Activated T-cell treated with anti-CD3 and anti-CD28 coated beads for 48 hours (primary cell): Measurements from ENCODE around the gene TMEM101.
"Not testable (repeated sequence)": the region's sequence is repeated elsewhere in the genome, so short reads cannot be mapped to it uniquely, and the experiment has no call there.

Experiments used
- DNase-seq: peaks from one replicate; pipeline ENCODE4 v3.0.0-alpha.2; 2020; ENCODE audit warnings: low read depth

TMEM101 gene

GRCh38 chr17:44014437-44015172, at the start of gene TMEM101:
Gene TMEM101 (minus strand): TSS chr17:44014963. CDS start chr17:44014952, 11 bp downstream.
- DNase-seq, result peak; percentile 82

DNA sequence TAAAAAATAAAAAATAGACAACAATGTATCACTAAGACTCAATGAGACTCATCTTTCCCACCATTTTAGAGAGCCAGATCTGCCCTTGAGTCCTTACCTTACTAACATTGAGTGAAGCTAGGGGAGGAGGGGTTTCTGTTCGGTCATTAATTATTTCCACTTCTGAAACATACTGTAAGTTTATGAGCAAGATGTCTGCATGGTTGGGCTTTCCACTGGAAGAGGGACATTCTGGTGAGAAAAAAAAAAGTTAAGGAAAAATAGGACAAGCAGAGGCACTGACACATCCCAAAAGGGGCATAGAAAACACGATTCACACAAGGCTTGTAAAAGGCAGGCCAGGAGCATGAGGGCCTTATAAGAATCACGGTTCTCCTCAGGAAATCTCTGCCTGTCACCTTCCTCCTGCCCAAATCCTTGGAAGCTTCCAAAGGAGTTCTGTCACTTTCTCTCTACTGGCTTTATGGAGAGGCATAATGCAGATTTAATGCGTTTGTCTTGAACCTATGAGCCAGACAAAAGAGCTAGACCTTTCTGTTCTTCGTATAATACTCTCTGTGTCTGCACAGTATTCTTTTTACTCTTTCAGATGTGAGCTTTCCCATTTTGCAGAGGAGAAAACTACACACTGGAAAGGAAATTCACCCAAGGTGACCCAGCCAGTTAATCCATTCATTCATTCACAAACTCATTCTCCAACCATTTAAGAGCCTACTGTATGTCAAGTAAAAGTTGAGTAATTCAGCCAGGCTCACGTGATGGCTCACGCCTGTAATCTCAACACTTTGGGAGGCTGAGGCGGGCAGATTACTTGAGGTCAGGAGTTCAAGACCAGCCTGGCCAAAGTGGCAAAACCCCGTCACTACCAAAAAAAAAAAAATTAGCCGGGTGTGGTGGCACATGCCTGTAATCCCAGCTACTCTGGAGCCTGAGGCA, 49.2 kb upstream of the TMEM101 start:
- no peak for DNase-seq

DNA sequence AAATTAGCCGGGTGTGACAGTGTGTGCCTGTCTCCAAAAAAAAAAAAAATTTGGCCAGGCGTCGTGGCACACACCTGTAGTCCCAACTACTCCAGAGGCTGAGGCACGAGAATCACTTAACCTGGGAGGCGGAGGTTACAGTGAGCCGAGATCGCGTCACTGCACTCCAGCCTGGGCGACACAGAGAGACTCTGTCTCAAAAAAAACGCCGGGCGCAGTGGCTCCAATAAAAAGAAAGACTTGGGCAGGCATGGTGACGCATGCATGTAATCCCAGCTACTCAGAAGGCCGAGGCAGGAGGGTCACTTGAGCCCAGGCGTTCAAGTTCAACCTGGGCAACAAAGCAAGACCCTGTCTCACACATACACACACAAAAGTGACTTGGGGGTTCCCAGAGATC, 48.1 kb upstream of the TMEM101 start:
- DNase-seq, result no peak

DNA sequence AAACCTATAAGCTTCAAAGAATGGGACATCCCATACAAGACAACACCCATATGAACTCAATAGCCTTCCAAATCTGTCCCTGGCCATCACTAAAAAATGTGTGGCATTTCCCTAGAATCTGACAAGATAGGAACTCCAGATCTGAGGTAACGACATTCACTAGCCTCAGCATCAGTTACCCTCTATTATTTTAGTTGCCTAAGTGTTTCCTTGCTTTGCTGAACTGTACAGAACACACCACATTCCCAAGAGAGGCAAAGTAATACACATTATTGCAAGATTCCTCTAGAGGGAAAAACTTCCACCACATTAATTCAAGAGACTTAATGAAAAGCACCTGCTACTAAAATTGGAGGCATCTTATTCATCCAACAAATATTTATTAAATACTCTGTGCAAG, 46.7 kb upstream of the TMEM101 start:
- no peak for DNase-seq

- no peak for DNase-seq
These were observed 44.5 kb upstream of the TMEM101 start for GRCh38 chr17:44059101-44059892.

DNA sequence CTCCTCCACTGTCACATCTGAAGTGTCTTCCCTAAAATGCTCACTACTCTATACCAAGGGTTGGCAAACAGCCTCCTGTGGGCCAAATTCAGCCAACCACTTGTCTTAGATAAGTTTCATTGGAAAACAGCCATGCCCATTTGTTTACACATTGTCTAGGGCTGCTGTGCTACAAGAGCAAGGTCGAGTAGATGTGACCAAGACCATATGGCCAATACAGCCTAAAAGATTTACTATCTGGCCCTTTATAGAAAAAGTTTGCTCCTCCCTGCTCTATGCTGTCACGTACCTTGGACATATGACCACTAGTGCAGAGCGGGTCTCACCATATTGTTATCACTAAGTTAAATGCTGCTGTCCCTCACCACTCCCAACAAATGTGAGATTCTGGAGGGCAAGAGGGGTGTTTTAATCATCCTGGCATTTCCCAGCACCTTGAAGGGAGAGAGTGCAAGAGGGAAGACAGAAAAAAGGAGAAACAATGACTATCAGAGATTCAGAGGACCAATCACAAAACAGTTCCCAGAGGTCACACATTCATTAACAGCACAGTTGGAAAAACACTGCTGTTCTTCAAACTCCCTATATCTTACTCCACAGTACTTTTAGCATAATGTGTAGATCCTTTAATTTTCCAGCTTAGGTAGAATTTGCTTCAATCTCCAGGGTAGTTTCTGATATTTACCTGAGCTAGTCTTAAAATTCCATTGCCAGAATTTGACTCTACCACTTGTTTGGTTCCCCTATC, 38.5 kb upstream of the TMEM101 start:
- DNase-seq, result no peak

DNA sequence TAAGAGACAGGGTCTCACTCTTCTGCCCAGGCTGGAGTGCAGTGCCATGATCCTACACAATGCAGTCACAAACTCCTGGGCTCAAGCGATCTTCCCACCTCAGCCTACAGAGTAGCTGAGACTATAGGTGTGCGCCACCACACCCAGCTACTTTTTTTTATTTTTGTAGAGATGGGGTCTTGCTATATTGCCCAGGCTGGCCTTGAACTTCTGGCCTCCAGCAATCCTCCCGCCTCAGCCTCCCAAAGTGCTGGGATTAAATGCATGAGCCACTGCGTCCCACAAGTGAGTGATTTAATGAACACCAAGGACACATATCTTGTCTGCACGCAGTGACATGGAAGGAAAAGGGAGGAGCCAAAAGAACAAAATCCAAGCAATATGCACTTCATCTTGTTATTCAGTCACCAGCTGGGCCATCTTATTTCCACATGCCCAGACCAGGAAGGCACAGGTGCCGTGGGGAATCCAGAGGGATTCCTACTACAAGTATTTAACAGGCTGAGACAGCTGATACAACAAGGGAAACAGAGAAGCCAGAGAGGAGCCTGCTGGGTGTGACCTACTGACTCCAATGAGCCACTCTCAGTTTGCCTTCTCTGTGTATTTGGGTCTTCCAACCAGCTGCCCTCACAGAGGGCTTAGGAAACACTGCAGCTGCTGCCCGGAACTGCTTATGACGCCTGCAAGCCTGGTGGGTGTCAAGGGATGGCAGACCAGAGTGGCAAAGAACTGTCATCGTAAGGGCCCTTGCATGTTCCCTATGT, 34.7 kb upstream of the TMEM101 start:
- DNase-seq, result no peak

GRCh38 chr17:44046893-44047292, 32.1 kb upstream of the TMEM101 start:
- DNase-seq, result not testable (repeated sequence)

- DNase-seq, result no peak
These were observed 30.7 kb upstream of the TMEM101 start for GRCh38 chr17:44045486-44045885.

- DNase-seq, result no peak
These were observed 29.3 kb upstream of the TMEM101 start for GRCh38 chr17:44044071-44044470.

DNA sequence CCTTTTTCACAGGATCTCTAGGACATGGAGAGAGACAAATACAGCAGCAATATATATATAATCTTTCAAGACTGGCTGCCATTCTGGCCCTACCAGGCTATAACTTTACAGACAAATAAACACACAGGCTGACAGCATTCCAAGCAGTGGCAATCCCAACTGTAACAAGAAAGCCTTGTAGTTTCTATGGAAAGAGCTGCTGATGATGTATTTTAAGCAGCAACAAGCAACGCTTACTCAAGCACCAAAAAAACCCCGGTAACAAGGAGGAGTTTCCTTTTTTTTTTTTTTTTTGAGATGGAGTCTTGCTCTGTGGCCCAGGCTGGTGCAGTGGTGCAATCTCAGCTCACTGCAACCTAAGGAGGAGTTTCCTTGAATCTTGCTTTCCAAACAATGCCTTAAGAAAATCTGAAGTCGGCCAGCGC, 28.5 kb upstream of the TMEM101 start:
- no peak for DNase-seq

- no peak for DNase-seq
These were observed 25.3 kb upstream of the TMEM101 start for GRCh38 chr17:44039829-44040635.

DNA sequence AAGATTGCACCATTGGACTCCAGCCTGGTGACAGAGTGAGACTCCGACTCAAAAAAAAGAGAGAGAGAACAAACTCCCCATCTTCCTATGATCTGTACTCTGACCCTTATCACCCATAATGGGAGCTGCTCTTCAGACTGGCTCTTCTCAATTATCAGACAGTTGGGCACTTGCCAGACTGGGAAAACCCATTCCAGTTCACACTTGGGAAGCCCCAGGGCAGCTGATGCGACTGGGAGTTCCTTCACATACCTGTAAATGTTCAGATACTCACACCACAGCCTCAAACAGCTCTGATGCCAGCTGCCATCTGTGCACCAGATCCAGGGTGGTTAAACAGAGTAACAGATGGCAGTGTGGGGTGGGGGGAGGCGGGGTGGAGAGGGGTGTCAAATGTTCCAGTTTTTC, 23.8 kb upstream of the TMEM101 start:
- no peak for DNase-seq

DNA sequence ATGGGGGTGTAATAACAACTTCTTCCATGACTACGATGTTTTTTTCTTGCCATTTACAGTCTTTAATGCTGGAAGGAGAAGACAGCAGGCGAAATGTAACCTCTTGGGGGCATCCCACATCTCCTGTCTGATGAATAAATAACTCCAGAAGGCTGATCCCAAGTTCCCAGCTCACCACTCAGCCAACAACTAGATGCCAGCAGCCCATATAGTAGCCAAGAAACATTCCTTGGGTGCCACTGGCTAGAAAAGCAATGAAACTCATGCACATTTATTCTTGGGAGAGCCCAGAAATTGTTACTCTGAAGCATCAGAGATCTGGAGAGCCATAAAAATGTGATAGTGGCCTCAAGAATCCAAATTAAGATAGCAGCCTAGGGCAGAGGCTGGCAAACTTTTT, 22.7 kb upstream of the TMEM101 start:
- DNase-seq, result no peak

- not testable (repeated sequence) for DNase-seq
These were observed 19.9 kb upstream of the TMEM101 start for GRCh38 chr17:44034688-44035087.

GRCh38 chr17:44033861-44034408, 19.2 kb upstream of the TMEM101 start:
- DNase-seq, result no peak

- no peak for DNase-seq
These were observed 15.7 kb upstream of the TMEM101 start for GRCh38 chr17:44030482-44030881.

GRCh38 chr17:44029736-44030135, 15.0 kb upstream of the TMEM101 start:
- DNase-seq, result no peak

- no peak for DNase-seq
These were observed 10.1 kb upstream of the TMEM101 start for GRCh38 chr17:44024853-44025252.

DNA sequence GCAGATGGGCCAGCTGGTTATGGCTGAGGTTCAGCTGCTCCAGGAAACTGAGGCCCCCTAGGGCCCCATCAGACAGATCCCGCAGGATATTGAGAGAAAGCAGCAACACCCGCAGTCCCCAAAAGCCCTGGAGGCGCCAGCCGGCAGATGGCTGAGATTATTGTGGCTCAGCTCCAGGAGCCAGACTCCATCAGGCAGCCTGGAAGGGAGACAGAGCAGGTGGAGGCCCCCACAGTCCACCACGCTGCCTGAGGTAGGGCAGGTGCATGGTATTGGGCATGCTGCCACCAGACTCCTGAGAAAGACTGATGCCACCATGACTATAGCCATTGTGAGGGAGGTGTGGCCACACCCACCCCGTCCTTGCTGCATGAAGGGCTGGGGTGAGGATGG, 9.5 kb upstream of the TMEM101 start:
- DNase-seq, result no peak
